ENCODE results near the gene HOXB5. TPM values are rescaled to one million over a fixed set of nuclear protein-coding genes. Genes with fewer than 3 reads are reported as not detected.

HOXB5 gene
- total RNA-seq, 1 experiment from 2014 or later, result 19.8 TPM

DNA sequence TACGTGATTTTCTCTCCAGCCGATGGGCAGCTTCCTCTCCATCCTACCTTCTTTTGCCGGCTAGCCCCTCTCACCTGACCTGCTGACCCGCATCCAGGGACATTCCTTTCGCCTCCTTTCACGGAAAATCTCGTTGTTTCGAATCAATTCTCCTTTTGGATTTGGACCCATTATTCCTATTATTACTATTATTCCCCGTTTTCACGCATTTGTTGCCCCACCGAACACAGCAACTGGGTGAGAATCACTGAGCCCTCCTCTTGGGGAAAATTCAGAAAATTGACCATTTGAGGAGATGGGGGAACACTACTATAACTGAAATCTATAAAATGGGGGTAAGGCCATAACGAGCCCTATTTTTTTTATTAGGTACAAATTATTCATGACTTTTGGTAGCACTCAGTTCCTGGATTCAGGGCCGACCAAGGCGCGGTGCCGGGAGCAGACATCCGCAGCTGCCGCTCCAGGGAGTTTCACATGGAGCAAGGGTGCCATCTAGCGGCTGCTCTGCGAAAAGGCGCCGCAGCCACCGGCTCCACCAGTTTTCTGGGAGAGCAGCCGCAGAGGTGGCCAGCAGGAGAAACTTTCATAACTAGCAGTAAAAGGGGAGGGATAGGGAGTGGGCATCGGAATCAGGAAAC is 24.8 kb upstream of the HOXB5 start:
- peak; percentile 71 for ATAC-seq
- H4K20me1 ChIP-seq (ENCODE audit: insufficient read depth), result no peaks in the 10 kb centered on the region
- intact Hi-C loops (cut with micrococcal nuclease), result loop anchor here (1.0 to 10.0 kb wide), 9 partner anchors 134 to 594 kb away; no protein-coding TSS in a partner anchor
- H3K4me2 ChIP-seq (ENCODE audit: low read length), result peak overlapping the region; percentile 95
- peak overlapping the region; percentile 97 for H3K9ac ChIP-seq (ENCODE audit: low read length)
- H3K9me3 ChIP-seq (ENCODE audit: control insufficient read depth in 1 of 2, insufficient read depth in 1 of 2, low read depth in 1 of 2, low read length in 2 of 2), result no peaks in the 10 kb centered on the region
- no peaks in the 10 kb centered on the region; a peak in 1 of 4 replicates for H3K36me3 ChIP-seq (ENCODE audit: control insufficient read depth in 1 of 2, insufficient read depth in 2 of 2, low read length in 2 of 2)
- TF ChIP-seq, protein P1, sequence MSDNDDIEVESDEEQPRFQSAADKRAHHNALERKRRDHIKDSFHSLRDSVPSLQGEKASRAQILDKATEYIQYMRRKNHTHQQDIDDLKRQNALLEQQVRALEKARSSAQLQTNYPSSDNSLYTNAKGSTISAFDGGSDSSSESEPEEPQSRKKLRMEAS (IDR thresholded peaks at IDR 0.05), result no peak
- TF ChIP-seq CEBPB (IDR thresholded peaks at IDR 0.05; ENCODE audit: low read depth) (no peak), SRF (IDR thresholded peaks at IDR 0.05; ENCODE audit: low read depth) (no peak), ELF1 (IDR thresholded peaks at IDR 0.05; ENCODE audit: borderline replicate concordance, low read depth) (no peak), SP1 (IDR thresholded peaks at IDR 0.05; ENCODE audit: low read depth) (no peak), RAD21 (IDR thresholded peaks at IDR 0.05; ENCODE audit: low read depth) (peak; percentile 99), YY1 (IDR thresholded peaks at IDR 0.05; ENCODE audit: extremely low read depth, insufficient replicate concordance, low read depth, low read length) (peak; percentile 46), POLR2AphosphoS5 (IDR thresholded peaks at IDR 0.05; ENCODE audit: low read depth, low read length) (peak; percentile 55; the same call in 1 of the 2 replicates), POLR2A (IDR thresholded peaks at IDR 0.05; ENCODE audit: borderline replicate concordance, extremely low read depth, insufficient read depth, insufficient read length) (no peak), JUND (IDR thresholded peaks at IDR 0.05) (no peak), FOSL1 (IDR thresholded peaks at IDR 0.05; ENCODE audit: low read depth) (no peak), SIN3A (IDR thresholded peaks at IDR 0.05; ENCODE audit: low read depth) (no peak), EZH2phosphoT487 (IDR thresholded peaks at IDR 0.05; ENCODE audit: borderline replicate concordance) (no peak), TCF7L2 (IDR thresholded peaks at IDR 0.05; ENCODE audit: borderline replicate concordance, extremely low read depth, insufficient read depth, insufficient read length) (no peak), ZNF274 (IDR thresholded peaks at IDR 0.05; ENCODE audit: low read depth, low read length) (no peak)
- TF ChIP-seq, protein P2, sequence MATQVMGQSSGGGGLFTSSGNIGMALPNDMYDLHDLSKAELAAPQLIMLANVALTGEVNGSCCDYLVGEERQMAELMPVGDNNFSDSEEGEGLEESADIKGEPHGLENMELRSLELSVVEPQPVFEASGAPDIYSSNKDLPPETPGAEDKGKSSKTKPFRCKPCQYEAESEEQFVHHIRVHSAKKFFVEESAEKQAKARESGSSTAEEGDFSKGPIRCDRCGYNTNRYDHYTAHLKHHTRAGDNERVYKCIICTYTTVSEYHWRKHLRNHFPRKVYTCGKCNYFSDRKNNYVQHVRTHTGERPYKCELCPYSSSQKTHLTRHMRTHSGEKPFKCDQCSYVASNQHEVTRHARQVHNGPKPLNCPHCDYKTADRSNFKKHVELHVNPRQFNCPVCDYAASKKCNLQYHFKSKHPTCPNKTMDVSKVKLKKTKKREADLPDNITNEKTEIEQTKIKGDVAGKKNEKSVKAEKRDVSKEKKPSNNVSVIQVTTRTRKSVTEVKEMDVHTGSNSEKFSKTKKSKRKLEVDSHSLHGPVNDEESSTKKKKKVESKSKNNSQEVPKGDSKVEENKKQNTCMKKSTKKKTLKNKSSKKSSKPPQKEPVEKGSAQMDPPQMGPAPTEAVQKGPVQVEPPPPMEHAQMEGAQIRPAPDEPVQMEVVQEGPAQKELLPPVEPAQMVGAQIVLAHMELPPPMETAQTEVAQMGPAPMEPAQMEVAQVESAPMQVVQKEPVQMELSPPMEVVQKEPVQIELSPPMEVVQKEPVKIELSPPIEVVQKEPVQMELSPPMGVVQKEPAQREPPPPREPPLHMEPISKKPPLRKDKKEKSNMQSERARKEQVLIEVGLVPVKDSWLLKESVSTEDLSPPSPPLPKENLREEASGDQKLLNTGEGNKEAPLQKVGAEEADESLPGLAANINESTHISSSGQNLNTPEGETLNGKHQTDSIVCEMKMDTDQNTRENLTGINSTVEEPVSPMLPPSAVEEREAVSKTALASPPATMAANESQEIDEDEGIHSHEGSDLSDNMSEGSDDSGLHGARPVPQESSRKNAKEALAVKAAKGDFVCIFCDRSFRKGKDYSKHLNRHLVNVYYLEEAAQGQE (IDR thresholded peaks at IDR 0.05; ENCODE audit: low read depth), result no peak
- TF ChIP-seq, protein P3, sequence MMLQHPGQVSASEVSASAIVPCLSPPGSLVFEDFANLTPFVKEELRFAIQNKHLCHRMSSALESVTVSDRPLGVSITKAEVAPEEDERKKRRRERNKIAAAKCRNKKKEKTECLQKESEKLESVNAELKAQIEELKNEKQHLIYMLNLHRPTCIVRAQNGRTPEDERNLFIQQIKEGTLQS (IDR thresholded peaks at IDR 0.05), result no peak
- TF ChIP-seq, protein P4, sequence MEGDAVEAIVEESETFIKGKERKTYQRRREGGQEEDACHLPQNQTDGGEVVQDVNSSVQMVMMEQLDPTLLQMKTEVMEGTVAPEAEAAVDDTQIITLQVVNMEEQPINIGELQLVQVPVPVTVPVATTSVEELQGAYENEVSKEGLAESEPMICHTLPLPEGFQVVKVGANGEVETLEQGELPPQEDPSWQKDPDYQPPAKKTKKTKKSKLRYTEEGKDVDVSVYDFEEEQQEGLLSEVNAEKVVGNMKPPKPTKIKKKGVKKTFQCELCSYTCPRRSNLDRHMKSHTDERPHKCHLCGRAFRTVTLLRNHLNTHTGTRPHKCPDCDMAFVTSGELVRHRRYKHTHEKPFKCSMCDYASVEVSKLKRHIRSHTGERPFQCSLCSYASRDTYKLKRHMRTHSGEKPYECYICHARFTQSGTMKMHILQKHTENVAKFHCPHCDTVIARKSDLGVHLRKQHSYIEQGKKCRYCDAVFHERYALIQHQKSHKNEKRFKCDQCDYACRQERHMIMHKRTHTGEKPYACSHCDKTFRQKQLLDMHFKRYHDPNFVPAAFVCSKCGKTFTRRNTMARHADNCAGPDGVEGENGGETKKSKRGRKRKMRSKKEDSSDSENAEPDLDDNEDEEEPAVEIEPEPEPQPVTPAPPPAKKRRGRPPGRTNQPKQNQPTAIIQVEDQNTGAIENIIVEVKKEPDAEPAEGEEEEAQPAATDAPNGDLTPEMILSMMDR (IDR thresholded peaks at IDR 0.05 in 2 of 3, conservative IDR thresholded peaks at IDR 0.05 in 1 of 3; ENCODE audit: borderline replicate concordance in 1 of 3, insufficient read depth in 1 of 3, low read depth in 2 of 3, low read length in 2 of 3), result peak; percentile 97 to 100 (median 98); a peak in 5 of 6 replicates
- RAD21 ChIA-PET (ENCODE audit: low non-redundant PET in 1 of 2, low total read pairs in 2 of 2, uncharacterized antibody in 2 of 2, unreplicated experiment in 2 of 2), result interaction anchor here (0.5 to 1.9 kb wide), 9 partner anchors 13 to 530 kb away, joined by 3 to 7 read pairs (median 4); no protein-coding TSS in a partner anchor
- peaks cover 8 to 37% of the 10 kb centered on the region in 2 experiments; a peak in 3 of 4 replicates for H3K4me1 ChIP-seq (ENCODE audit: control insufficient read depth in 1 of 2, insufficient read depth in 2 of 2, low read length in 2 of 2)
- POLR2A ChIA-PET, result interaction anchor here (0.7 to 2.5 kb wide), 5 partner anchors 8 to 593 kb away, joined by 3 to 6 read pairs (median 5); partner anchors contain the start of gene HOXB9
- H3K27ac ChIP-seq (ENCODE audit: low read depth, low read length), result peak overlapping the region; percentile 88
- peaks cover 61% of the 10 kb centered on the region for H3K79me2 ChIP-seq (ENCODE audit: insufficient read depth, low read length)
- no peaks in the 10 kb centered on the region for H3K27me3 ChIP-seq (ENCODE audit: insufficient read depth, low read length)
- CTCF ChIA-PET, result interaction anchor here (0.6 to 3.7 kb wide), 23 partner anchors 7 to 862 kb away, joined by 3 to 21 read pairs (median 5); partner anchors contain the start of gene HOXB9
- peak overlapping the region; percentile 80 to 90 for H3K4me3 ChIP-seq (replicated peaks in 1 of 2; ENCODE audit: low read depth in 1 of 2, low read length in 2 of 2)
- peak; percentile 74 for DNase-seq (ENCODE audit: low read depth, low spot score)
- H3K9me2 ChIP-seq (ENCODE audit: insufficient read depth), result no peaks in the 10 kb centered on the region
- H2AFZ ChIP-seq (ENCODE audit: low read depth, low read length, poor library complexity, severe bottlenecking), result no peak overlapping the region
- no TSS peak for BruUV-seq (replicated peaks)

All from HCT116 (cell line).